Kidney (tissue), 14 donors: Measurements from ENCODE around the gene SGIP1. TPM values are rescaled to one million over a fixed set of nuclear protein-coding genes. Genes with fewer than 3 reads are reported as not detected.

ENCODE experiments used
- DNase-seq, 5 donors: peaks; one replicate each; pipeline ENCODE4 v3.0.0-alpha.2; 2013 to 2020
- FAIRE-seq: peaks from 2 replicates; lab custom pipeline; 2012; peaks lifted over from hg19 to GRCh38; lab: Jason Lieb, UNC
- H3K27ac ChIP-seq, 2 donors: one replicate each; pipeline ENCODE4 v1.7.0; 2013; ENCODE audit warnings: low read depth in 2 of 2, low read length in 2 of 2, inconsistent platforms in 1 of 2
- H3K27me3 ChIP-seq: one replicate; pipeline ENCODE4 v1.7.1; 2013; ENCODE audit warnings: low read length, inconsistent platforms; ENCODE audit not compliant: control insufficient read depth, insufficient read depth
- H3K36me3 ChIP-seq, 3 donors: one replicate each; pipeline versions ENCODE4 v1.7.0 to v1.7.1; 2013; ENCODE audit warnings: low read length in 3 of 3, control low read depth in 1 of 3, inconsistent platforms in 1 of 3; ENCODE audit not compliant: insufficient read depth in 3 of 3, control insufficient read depth in 2 of 3
- H3K4me1 ChIP-seq, 3 donors: one replicate each; pipeline versions ENCODE4 v1.7.0 to v1.7.1; 2013; ENCODE audit warnings: low read length in 3 of 3, inconsistent platforms in 1 of 3, low read depth in 1 of 3; ENCODE audit not compliant: control insufficient read depth in 2 of 3, insufficient read depth in 2 of 3
- H3K4me3 ChIP-seq, 3 donors: one replicate each; pipeline versions ENCODE4 v1.7.0 to v1.8.1; 2013; ENCODE audit warnings: low read length in 3 of 3, control low read depth in 1 of 3, inconsistent platforms in 1 of 3
- H3K9ac ChIP-seq, 3 donors: one replicate each; pipeline versions ENCODE4 v1.7.0 to v1.7.1; 2013; ENCODE audit warnings: low read length in 3 of 3, control low read depth in 1 of 3, inconsistent platforms in 1 of 3
- H3K9me3 ChIP-seq, 3 donors: one replicate each; pipeline versions ENCODE4 v1.7.0 to v1.7.1; 2013; ENCODE audit warnings: low read length in 3 of 3, control low read depth in 1 of 3, inconsistent platforms in 1 of 3; ENCODE audit not compliant: control insufficient read depth in 2 of 3, insufficient read depth in 1 of 3
- intact Hi-C: fragments of 100-400 bp; cut with DNase I; formaldehyde crosslinking; loops from one replicate; pipeline ENCODE4 v1.11.1; 2022
- polyA plus RNA-seq: library from polyadenylated mRNA; stranded (reverse); fragments of 350-450 nt; fragmentation: Illumina TruSeq; extraction: RNeasy Lipid Tissue Mini Kit (QIAGEN cat#74804); gene quantifications from one replicate; pipeline ENCODE4 v1.2.3, GENCODE V29; 2014; ENCODE audit warnings: low read depth, low replicate concordance; ENCODE audit not compliant: insufficient read depth
- total RNA-seq: library from RNA; stranded (reverse); fragmentation: NEBNext Ultra II Directional; extraction: Animal tissue kit (Norgen Biotek cat#: 25700); gene quantifications from one replicate; pipeline ENCODE4 v1.2.1, GENCODE V29; 2021
- TF ChIP-seq, protein P1 (sequence below): IDR thresholded peaks from 3 replicates; pipeline ENCODE4 v1.5.1; 2012; ENCODE audit warnings: mild to moderate bottlenecking, moderate library complexity, borderline replicate concordance; ENCODE audit not compliant: insufficient read depth; ENCODE audit errors: extremely low read depth
- donor health status: control.
- donor health status: control.
- donor health status: control.
- donor health status: control.
- donor health status: control.
- donor health status: DM: yes; HTN: yes; CAD: no.
- donor health status: Normal renal cell carcinoma (clear cell type).

The SGIP1 gene
- total and polyA plus RNA-seq, 2 donors from 2014 or later, result 8.3 to 11.2 TPM

DNA sequence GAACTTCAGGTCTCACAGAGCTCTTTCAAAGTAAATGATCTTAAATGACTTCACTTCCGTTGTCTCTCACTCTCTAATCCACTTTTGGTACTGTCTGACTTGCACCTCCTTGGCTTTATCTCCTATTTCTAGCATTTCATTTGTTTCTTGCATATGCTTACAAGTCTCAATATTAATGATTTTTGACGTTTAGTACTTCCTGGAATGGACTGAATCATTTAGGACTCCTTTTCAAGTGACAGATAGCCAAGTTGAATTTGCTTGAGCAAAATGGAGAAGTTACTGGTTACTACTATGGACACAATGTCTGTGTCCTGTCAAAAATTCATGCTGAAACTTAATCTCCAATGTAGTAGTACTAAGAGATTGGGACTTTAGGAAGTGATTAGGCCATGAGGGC is 7.0 kb upstream of the SGIP1 start:
- Histone ChIP-seq H3K27me3 (no peaks in the 10 kb centered on the region), H3K9me3 (no peaks in the 10 kb centered on the region), H3K4me3 (no peak overlapping the region), H3K4me1 (no peaks in the 10 kb centered on the region), H3K27ac (no peak overlapping the region), H3K9ac (no peak overlapping the region), H3K36me3 (no peaks in the 10 kb centered on the region)
- DNase-seq (no peak), FAIRE-seq (no peak)
- intact Hi-C loops, result no loop called here
- TF ChIP-seq, protein P1, sequence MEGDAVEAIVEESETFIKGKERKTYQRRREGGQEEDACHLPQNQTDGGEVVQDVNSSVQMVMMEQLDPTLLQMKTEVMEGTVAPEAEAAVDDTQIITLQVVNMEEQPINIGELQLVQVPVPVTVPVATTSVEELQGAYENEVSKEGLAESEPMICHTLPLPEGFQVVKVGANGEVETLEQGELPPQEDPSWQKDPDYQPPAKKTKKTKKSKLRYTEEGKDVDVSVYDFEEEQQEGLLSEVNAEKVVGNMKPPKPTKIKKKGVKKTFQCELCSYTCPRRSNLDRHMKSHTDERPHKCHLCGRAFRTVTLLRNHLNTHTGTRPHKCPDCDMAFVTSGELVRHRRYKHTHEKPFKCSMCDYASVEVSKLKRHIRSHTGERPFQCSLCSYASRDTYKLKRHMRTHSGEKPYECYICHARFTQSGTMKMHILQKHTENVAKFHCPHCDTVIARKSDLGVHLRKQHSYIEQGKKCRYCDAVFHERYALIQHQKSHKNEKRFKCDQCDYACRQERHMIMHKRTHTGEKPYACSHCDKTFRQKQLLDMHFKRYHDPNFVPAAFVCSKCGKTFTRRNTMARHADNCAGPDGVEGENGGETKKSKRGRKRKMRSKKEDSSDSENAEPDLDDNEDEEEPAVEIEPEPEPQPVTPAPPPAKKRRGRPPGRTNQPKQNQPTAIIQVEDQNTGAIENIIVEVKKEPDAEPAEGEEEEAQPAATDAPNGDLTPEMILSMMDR, result no peak

- Histone ChIP-seq H3K27me3 (no peaks in the 10 kb centered on the region), H3K4me3 (no peak overlapping the region), H3K27ac (no peak overlapping the region), H3K36me3 (no peaks in the 10 kb centered on the region), H3K4me1 (peaks cover 0 to 2% (median 0%) of the 10 kb centered on the region in 3 donors), H3K9ac (no peak overlapping the region), H3K9me3 (no peaks in the 10 kb centered on the region)
- FAIRE-seq (no peak), DNase-seq (no peak)
- intact Hi-C loops, result no loop called here
- TF ChIP-seq, protein P1, result no peak
These were observed 6.3 kb upstream of the SGIP1 start for GRCh38 chr1:66527686-66528085.

DNA sequence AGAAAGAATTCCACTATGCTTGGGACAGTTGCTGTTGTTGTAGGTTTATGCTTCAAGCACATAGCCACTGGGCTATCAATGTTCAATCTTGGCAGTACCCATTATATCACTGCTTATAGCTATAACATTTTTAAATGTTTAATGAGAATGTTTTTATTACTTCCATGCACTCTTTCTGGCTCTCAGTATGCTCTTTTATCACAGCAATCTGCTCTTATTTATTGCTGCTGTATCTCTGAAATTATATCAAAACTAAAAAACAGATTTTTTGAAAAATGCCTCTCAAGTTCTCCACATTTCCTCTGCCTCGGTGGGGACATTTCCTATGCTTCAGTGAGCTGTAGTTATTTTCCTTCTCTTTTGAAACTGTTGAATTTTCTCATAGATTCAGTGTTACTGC is 5.4 kb upstream of the SGIP1 start:
- TF ChIP-seq, protein P1, result no peak
- no peak overlapping the region for H3K9ac ChIP-seq
- H3K9me3 ChIP-seq, result no peaks in the 10 kb centered on the region
- no peak overlapping the region for H3K27ac ChIP-seq
- H3K4me3 ChIP-seq, result no peak overlapping the region
- no peaks in the 10 kb centered on the region for H3K36me3 ChIP-seq
- no peak for DNase-seq
- FAIRE-seq, result no peak
- H3K27me3 ChIP-seq, result no peaks in the 10 kb centered on the region
- intact Hi-C loops, result no loop called here
- H3K4me1 ChIP-seq, result peaks cover 0 to 2% (median 0%) of the 10 kb centered on the region in 3 donors

DNA sequence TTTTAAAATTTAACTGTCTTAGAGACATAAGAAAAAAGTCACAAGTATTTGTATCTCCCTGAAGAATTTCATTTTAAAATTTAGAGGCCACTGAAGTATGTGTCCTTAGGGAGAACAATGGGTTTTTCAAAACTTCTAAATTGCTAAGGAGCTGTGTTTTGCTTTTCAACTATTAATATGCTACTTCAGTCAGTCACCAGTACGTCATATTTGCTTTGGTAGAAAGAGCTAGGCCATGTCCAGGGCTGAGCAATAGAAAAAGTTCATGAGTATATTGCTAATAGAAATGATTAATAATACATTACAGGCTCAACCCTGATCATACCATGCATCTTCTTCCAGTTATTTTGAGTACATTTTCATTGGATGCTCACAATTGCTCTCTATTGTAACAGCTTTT is 1.7 kb upstream of the SGIP1 start:
- TF ChIP-seq, protein P1, result no peak
- H3K27ac ChIP-seq, result peak overlapping the region; percentile 24 to 69
- no peak for DNase-seq
- no peaks in the 10 kb centered on the region for H3K36me3 ChIP-seq
- H3K27me3 ChIP-seq, result no peaks in the 10 kb centered on the region
- no peak for FAIRE-seq
- H3K9me3 ChIP-seq, result no peaks in the 10 kb centered on the region
- no peak overlapping the region for H3K9ac ChIP-seq
- peak overlapping the region in 1 of 3 donors; percentile 48 for H3K4me3 ChIP-seq
- peaks cover 0 to 2% (median 0%) of the 10 kb centered on the region in 3 donors for H3K4me1 ChIP-seq
- intact Hi-C loops, result no loop called here
